A204.1 (cell line): ENCODE results near the gene SSTR3.
"Not testable (repeated sequence)": the region's sequence is repeated elsewhere in the genome, so short reads cannot be mapped to it uniquely, and the experiment has no call there.

Experiments
- FAIRE-seq: peaks from 2 replicates; lab custom pipeline; 2012; peaks lifted over from hg19 to GRCh38; lab: Jason Lieb, UNC

Gene SSTR3

GRCh38 chr22:37242395-37242918, 30.2 kb upstream of the SSTR3 start:
- no peak for FAIRE-seq

DNA sequence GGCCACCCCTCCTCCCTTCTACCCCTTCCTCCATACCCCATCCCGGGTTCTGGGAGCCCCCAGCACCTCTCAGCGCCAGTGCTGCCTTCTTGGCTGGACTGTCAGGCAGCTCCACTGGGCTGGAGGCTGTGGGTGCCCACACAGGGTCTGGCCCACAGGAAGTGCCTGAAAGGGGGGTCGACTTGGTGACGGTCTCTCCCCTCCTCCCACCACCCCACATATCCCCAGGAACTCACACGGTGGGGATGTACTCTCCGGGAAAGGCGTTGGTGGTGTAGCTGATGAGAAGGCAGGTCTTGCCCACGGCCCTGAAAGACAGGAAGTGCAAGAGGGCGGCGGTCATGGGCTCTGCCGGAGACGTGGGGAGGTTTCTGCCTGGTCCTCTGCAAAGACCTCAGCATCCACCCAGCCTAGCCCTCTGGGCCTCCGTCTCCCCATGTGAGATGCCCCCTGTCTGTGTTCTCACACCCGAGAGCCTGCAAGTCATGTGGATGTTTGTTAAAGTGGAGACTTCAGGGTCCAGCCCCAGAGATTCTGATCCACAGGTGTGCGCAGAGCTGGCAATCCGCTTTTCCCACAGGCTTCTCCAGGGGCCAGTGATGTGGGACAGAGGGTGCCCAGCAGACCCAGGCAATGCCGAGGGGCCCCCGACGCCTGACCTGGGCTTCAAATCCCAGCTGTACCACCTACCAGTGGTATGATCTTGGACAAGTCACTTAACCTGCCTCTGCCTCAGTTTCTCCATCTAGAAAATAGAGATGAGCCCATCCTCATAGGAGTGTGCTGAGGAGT, 29.3 kb upstream of the SSTR3 start:
- no peak for FAIRE-seq

GRCh38 chr22:37240941-37241320, 28.7 kb upstream of the SSTR3 start:
- FAIRE-seq, result no peak

DNA sequence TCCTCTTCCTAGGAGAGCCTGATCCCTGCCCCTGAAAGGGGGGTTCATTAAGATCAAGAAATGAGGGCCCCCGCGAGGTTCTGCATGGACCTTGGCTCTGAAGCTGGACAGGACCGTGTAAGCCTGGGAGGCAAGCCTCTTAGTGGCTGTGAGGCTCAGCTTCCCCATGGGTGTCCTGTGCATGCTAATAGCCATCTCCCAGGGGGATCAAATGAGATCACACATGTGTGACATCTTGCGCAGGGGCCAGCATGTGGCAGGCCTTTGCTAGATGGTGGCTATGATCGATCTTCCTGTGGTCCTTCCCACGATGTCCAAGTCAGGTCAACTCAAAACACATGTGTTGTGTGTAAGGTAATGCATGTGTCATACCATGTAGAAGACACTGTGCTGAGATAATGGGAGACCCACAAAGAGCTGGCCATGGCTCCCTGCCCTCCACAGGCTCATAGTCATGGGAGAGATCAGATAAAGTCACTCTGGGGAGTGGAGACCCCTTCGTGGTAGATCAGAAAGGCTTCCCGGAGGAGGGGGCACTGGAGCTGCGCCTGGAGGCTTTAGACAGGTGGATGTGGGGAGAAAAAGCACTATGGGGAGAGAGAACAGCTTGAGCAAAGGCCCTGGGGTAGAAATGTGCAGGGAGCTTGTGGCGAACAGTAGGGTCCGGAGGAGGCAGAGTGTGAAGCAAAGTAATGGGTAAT, 28.1 kb upstream of the SSTR3 start:
- FAIRE-seq, result no peak

DNA sequence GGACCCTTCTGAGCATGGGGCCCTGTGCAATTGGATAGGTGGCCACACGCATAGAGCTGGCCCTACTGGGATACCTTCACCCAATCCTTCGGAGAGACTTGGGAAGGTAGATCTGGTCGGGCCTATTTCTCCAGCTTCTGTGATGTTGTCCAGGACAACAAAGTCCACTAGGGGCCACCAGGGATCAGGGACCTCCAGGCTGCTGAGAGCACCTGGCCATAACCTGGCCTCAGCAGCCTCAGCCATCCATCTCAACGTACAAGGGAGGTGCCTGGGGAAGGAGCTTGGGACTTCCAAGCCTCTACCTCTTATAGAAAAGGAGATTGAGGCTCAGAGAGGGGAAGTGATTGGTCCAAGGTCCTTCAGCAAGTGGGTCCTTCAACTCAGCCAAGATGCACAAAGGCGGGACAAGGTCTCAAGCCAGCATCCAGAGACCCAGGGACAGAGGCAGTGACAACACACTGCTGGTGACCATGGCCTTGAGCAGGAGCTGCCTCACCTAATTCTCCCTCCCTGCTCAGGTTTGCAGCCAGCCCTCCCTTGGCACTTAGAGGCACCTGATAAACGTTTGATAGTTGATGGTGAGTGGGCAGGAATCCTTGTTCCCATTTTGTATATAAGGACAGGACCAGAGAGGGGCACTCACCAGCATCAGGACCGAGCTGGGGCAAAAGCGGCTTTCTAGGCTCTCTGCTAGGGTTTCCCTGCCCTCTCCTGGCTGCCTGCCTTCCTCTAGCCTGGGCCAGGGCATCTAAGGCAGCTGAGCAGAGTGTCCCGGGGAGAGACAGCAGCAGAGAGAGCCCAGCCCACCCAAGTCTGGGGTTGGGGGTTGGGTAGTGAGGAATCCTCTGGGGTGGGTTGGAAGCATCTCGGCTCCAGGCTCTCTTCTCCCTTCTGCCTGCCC, 27.3 kb upstream of the SSTR3 start:
- no peak for FAIRE-seq

DNA sequence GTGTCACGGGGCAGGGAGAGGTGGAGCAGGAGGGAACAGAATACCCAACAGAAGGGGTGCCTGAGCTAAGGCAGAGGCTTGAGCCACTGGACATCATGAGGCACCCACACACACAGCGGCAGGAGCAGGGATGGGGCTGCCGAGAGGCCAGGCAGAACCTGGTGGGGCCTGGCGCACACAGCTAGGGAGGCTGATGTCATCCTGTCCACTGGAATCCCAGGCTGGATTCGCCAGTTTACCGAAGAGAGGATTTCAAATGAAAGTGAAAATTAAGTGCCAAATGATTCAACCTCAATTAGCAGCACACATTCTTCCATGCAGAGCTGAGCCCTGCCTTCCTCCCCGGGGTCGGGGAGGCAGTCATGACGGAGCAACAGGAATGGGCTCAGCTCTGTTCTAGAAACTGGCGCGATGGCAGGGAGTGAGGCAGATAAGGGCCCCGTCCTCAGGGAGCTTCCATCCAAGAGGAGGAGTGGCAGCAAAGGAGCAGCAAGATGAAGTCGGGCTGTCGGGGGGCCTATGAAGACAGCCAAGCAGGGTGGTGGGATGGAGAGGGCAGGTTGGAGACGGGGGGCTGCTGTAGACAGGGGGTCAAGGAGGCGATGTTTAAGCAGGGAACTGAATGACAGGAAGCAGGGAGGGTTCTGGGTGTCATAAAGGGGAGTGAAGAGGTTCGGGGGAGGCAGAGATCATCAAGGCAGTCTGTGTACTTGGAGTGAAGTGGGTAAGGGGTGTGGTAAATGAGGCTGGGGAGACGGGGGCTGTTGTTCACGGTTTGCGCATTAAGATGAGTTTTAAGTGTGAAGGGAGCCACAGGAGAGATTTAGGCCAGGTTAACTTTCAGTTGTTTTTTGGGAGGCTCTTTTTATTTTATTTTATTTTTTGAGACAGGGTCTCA, 25.3 kb upstream of the SSTR3 start:
- no peak for FAIRE-seq

DNA sequence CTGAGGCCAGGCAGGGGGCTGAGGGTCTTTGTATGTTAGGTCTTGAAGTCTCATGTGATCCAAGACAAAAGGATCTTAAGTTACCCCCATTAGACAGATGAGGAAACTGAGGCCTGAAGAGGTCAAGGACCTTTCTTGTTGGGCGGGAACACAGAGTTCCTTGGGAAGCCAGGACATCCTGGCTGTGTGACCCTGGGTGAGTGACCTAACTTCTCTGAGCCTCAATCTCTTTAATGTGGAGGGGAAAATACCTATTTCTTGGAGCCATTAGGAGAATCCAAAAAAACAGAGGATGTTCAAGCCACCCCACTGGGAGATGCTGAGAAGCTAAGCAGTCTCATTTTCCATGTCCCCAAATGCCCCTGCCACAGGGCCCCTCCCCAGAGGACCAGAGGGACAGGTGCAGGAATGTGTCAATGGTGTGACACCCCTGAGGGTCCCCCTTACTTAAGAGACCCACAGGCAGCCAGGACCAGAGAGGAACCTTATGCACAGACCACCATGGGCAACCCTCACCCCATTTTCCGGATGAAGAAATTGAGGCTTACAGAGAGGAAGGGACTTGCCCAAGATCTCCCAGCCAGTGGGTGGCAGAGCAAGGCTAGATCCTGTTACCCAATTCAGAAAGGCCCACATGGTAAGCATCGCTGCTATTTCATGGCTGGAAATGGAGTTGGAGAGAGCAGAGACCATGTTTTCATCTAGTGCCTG, 23.8 kb upstream of the SSTR3 start:
- FAIRE-seq, result no peak

DNA sequence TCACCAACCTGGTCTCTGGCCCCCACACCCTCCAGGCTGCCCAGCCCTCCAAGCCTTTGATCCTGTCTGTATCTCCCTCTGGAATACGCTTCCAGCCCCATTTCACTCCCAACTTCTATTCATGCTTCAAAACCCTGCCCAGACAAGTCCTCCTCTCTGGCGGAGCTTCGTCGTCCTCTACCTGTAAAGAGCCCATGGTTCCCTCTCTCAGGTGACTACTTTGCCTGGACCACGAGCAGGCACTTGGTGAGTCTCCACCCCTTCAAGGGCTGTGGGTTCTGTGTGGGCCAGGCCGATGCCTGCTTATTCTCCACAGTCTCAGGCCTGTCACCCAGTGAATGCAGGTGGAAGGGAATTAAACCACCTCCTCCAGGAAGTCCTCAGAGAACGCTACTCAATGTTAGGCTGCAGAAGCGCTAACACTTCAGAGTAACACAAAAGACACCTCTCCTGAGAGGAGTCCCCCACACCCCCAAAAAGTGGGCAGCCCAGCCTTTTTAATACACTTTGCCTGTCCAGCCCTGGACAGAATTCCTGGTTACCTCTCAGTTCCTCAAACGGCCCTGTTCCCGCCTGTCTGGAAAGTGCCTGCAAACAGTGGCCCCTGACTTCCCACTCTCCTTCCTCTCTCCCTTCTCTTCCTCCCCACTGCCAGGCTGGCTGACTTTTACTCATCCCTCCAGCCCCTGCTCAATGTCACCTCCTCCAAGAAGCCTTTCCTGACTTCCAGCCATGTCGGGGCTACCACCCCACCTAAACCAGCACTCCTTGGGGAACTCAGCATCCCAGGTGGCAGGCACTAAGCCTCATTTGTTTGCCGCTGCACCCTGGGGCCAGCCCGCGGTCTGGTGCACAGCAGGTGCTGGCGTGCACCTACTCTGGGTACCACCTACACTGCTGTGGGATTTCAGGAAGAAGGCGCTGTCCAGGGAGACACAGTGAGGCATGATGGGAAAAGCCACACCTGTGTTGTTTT, 22.7 kb upstream of the SSTR3 start:
- FAIRE-seq, result no peak

GRCh38 chr22:37233751-37234631, 21.7 kb upstream of the SSTR3 start:
- no peak for FAIRE-seq

DNA sequence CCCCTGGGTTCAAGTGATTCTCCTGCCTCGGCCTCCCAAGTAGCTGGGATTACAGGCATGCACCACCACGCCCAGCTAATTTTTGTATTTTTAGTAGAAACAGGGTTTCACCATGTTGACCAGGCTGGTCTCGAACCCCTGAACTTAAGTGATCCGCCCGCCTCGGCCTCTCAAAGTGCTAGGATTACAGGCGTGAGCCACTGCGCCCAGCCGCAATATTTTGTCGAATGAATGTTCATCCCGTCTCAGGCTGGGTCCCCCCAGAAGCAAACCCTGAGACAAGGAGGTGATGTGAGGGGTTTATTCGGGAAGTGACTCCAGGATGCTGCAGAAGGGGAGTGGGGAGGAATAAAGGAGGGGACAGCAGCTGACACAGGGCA, 21.1 kb upstream of the SSTR3 start:
- FAIRE-seq, result not testable (repeated sequence)

DNA sequence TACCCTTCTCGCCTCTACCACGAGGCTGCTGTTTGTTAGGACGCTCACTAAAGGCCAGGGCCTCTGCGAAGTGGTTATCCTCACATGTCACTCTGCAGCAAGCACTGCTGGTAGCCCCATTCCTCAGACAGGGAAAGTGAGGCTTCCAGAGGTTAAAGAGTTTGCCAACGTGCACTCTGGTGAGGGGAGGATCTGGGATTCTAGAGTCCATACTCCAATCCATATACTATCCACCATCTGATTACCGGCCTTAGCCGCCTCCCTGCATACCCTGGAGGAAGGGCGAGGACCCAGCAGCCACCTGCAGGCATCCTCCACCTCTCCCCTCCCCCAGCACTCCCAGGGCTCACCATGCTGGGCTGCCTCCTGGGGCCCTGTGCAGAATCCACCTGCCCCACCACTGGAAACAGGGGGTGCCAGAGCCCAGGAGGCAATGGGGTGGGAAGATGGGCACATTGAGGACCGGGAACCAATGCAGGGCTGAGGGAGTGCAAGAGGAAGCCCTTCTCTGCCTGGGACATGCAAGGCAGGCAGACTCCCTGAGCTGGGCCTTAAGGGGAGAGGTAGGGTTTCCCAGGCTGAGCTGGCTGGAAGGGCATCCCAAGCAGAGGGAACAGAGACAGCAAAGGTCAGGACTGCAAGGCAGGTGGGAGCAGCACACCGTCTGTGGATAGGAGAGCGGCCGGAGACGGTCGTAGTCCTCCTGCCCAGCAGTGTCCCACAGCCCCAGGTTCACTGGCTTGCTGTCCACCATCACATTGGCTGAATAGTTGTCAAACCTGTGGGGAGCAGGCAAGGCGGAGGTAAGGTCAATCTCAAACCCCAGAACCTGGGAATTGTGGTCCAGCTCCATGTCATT, 20.1 kb upstream of the SSTR3 start:
- FAIRE-seq, result no peak

DNA sequence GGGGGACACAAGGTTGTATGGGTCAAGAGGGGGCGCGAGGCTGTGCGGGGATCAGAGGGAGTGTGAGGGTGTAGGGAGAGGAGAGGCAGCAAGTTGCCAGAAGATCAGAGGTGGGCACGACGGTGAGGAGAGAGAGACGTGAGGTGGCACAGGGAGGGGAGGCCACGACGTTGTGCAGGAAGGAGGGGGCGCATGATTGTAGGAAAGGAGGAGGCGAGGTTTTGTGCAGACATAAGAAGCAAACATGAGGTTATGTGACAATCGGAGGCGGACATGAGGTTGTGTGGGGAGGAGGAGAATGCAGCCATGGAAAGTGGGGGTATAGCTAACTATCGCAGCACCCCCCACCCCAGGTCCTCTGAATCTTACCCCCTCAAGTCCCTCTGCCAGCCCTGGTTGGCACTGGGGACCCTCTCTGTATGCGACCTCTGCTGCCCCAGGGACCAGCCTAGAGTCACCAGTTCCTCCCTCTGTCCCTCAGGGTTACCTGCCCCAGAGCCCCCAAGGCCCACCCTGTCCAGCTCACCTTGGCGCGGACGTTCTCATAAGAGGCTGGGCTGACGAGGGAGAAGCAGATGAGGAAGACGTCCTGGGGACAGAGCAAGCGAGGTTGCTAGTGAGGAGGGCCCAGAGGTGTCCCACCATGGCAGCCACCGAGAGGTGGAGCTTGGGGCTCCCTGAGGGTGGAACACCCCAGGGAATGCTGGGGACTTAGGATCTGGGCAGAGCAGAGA, 19.3 kb upstream of the SSTR3 start:
- no peak for FAIRE-seq

GRCh38 chr22:37230673-37231405, 18.6 kb upstream of the SSTR3 start:
- no peak for FAIRE-seq

- no peak for FAIRE-seq
Observed at GRCh38 chr22:37229805-37230672, 17.8 kb upstream of the SSTR3 start.
